ENCODE data around the gene NR3C2.
"Not testable (repeated sequence)": the region's sequence is repeated elsewhere in the genome, so short reads cannot be mapped to it uniquely, and the experiment has no call there.

NR3C2 gene

DNA sequence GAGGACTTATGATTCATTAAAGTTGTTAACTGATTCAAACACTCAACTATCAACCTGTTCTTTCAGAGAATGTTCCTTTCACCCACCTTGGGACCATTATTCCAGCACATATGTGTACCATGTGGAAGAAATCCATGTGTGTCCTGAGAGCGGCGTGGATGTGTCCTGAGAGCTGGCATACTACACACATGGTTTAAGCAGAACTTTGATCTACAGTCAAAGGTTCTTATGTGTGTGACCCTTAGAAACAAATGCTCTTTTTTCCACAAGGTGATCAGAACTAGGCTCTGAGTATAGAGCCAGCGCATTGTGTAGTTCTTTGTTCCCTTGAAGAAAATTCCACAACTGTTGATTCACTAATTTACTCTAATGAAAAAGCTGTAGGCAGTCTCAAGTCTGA, 332.0 kb downstream of the NR3C2 start:
- no peak for DNase-seq (ENCODE audit: low read depth)

- no peak for DNase-seq (ENCODE audit: low read depth)
These were observed 333.0 kb downstream of the NR3C2 start for GRCh38 chr4:148109216-148109615.

DNA sequence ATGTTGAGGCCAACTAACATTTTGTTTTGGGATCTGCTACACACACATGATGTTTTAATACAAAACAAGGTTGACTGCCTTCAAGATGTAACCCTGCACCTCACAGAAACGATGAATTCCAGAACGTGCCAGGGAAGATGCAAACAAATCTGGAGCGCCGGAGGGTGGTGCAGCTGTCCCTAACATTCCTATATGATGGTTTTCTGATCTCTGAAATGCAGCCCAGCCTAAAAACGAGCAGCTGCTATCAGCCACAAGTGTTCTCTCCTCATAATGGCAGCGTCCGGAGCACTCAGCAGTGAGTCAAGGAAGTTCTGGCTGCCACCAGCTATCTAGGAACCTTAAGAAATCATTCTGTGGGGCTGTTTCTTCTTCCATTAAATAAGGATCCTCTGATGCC, 333.4 kb downstream of the NR3C2 start:
- no peak for DNase-seq (ENCODE audit: low read depth)

GRCh38 chr4:148103597-148104355, 338.4 kb downstream of the NR3C2 start:
- DNase-seq (ENCODE audit: low read depth): no peak

- no peak for DNase-seq (ENCODE audit: low read depth)
These were observed 340.4 kb downstream of the NR3C2 start for GRCh38 chr4:148101790-148102189.

DNA sequence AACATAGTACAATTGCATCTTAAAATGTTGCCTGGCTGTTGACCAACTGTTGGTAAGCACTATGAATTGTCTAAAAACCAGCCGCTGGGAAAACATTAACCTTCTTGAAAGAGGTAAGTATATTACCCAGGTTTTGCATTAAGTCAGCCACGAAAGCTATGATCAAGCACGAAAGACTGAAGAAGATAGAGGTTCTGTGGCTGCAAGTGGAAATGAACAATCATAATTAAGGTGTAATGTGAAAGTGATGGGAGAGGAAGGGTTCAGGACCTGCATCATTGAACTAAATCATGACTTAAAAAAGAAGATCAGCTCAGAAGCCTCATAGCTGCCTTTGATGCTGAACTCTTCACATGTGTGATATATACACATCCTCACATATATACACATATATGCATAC, 341.0 kb downstream of the NR3C2 start:
- no peak for DNase-seq (ENCODE audit: low read depth)

GRCh38 chr4:148097801-148098200, 344.4 kb downstream of the NR3C2 start:
- DNase-seq (ENCODE audit: low read depth): no peak

GRCh38 chr4:148095346-148095923, 346.8 kb downstream of the NR3C2 start:
- no peak for DNase-seq (ENCODE audit: low read depth)

GRCh38 chr4:148094149-148094548, 348.1 kb downstream of the NR3C2 start:
- DNase-seq (ENCODE audit: low read depth): no peak

DNA sequence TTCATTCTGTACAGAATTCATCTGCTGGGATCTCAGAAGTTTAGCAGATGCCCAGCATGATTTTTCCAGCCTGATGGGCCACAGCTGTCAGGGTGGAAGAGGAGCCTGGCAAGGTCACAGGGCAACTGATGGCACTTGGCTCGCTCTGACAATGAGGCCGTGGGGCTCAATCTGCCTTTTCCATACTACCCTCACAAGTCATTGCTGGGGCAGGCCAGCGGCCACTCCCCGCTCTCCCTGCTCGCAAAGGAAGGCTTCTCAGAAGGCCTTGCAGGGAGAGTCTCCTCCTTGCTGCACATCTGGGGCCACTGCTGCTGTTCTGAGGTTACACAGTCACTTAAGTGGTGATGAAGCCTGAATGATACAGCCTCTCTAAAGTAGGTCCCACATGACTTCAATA, 349.1 kb downstream of the NR3C2 start:
- no peak for DNase-seq (ENCODE audit: low read depth)

DNA sequence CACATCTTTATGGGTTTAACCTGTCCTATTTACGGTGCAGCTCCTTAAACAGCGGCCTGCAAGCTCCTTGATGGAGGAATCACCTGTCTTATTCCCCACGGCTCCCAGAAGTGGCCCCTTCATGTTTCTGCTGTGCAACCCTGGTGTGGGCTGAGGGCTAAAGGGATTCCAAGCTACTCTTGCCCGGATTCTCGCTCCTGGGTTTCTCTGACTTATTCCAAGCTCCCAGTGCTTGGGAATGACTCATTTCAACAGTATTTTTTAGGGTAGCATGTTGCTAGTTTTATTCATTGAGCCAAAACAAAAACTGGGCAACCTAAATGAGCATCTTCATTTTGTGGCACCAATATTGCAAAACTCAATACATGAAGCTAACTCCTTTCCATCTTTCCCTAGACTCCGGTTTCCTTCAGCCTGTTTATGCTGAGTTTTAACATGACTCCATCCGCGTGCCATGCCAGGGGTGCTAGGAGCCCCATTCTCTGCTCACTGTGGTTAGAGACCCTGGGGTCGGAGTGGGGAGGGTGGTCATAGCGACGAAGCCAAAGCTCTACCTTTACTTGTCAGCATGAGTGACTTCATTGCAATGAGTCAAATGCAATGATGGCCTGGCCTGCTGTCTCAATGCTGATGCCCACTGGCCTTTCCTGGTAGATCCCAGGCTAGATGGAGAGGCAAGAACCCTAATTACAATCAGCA, 349.7 kb downstream of the NR3C2 start:
- DNase-seq (ENCODE audit: low read depth): no peak

DNA sequence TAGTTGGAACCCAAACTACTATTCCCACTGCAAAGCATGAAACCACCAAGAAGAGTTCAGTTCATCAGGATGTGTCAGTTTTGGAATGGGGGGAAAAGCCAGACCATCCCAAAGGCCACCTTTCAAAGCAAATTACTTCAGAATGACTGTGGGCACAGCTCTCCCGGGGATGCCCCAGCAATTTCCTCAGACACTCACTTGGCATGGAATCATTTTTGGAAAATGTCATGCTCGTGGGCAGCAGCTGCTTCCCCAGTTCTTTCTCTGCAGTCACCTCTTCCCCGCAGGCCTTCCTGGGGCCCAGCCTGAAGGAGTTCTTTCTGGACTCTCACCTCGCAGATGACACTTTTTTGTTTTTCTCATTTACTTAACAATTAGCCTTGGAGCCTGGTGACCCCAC, 350.3 kb downstream of the NR3C2 start:
- DNase-seq (ENCODE audit: low read depth): no peak

- no peak for DNase-seq (ENCODE audit: low read depth)
These were observed 351.4 kb downstream of the NR3C2 start for GRCh38 chr4:148090503-148091476.

DNA sequence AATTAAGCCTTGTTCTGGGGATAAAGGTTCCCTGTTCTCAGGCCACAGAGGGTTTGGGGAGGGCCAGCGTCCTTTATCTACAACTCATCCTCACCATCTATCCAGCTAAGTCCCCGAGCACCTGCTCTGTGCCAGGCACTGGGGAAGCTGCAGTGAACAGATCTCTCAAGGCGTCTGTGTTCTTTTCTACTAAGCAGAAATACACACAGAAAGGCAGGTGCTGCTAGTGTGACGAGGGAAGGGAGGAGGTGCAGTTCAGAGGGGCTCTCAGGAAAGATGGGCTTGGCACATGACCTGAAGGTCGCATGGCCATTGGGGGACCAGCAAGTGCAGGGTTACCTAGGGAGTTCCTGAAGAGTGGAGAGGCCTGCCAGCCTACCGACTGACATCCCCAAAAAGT, 352.2 kb downstream of the NR3C2 start:
- DNase-seq (ENCODE audit: low read depth): no peak

- DNase-seq (ENCODE audit: low read depth): no peak
These were observed 352.6 kb downstream of the NR3C2 start for GRCh38 chr4:148089624-148090023.

GRCh38 chr4:148083073-148083472, 359.1 kb downstream of the NR3C2 start:
- DNase-seq (ENCODE audit: low read depth): not testable (repeated sequence)

- no peak for DNase-seq (ENCODE audit: low read depth)
These were observed 360.5 kb downstream of the NR3C2 start for GRCh38 chr4:148081745-148082144.

DNA sequence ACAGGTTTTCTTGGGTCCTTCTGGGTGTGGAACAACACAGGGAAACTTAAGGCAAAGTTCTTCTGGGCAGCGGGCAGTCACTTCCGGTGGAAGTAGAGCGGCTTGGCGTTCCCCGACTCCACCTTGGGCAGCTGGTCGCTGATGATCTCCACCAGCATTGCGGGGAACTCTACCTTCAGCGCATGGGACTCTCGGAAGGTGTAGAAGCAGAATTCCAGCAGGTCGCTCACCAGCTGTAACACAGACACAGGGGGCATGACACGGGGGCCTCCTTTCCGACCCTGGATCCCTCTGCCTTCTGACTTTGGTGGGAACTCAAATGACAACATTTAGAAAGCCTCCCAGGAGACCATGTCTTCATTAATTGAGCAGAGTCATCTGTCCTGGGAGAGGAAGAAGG, 360.9 kb downstream of the NR3C2 start:
- no peak for DNase-seq (ENCODE audit: low read depth)

DNA sequence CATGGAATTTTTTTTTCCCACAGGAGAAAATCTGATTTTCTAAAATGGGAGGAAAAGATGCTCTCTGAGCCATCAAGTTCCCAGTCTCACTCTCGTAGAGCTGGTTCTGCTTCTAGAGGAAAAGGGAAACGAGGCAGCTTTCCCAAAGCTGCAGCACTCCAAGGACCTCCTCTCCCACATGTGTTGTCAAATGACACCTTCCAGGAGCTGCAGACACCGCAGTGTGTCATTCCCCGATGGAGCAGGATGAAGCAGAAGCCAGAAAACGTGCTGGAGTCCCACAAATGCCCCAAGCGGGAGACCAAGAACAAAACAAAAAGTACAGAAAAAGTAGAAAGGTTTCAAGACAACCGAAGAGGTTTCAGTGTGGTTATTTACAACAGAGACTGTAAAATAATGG, 362.3 kb downstream of the NR3C2 start:
- DNase-seq (ENCODE audit: low read depth): no peak

DNA sequence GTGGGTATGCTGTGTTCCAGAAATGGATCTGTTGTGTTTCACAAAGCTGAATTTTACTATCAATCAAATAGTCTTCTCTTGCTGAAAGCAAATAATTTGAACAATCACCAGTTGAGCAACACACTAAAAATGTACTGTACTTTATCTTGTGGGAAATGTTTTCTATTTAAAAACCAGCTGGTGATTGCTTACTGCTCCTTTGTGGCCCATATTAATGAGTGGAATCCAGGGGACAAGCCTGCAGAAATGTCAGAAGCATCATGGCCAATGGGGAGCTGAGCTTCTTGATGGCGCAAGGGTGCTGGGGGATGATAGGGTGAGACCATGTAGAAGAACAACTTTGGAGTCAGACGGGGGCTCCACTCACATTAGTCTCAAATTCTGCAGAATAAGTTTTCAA, 364.2 kb downstream of the NR3C2 start:
- no peak for DNase-seq (ENCODE audit: low read depth)

DNA sequence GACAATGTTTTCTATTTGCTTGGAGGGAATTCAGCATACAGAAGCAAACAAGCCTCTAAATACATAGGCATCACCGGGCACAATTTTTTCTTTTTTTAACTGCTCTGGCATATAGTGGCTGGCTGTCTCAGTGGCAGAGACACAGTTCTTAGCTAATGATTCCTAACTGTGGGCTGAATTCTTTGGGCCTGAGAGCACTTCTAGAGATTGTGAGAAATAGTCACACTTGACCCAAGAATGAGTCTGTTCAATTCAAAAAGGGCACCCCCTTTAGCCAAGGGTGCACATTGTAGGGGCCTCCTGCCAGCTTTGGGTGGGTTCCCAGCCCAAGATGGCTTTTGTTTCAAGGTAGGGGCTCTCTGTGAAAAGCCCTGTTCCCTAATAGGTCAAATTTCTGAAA, 364.6 kb downstream of the NR3C2 start:
- no peak for DNase-seq (ENCODE audit: low read depth)

- no peak for DNase-seq (ENCODE audit: low read depth)
These were observed 365.2 kb downstream of the NR3C2 start for GRCh38 chr4:148076964-148077363.
